Hypothalamus (tissue), 51 donors: Measurements from ENCODE around the gene NGRN.

Source experiments
- DNase-seq, 51 donors: peaks; one replicate each; lab custom pipeline; 2025; lab: John Stamatoyannopoulos, UW

The NGRN gene

GRCh38 chr15:90265271-90266060, at the start of gene NGRN:
NGRN (plus strand) TSS chr15:90265672; CDS start chr15:90265713, 41 bp downstream.
- DNase-seq: peak; percentile 66 to 97 (median 89)

GRCh38 chr15:90217671-90218394, 47.6 kb upstream of the NGRN start:
- no peak for DNase-seq

- DNase-seq: peak in 13 of 51 donors; percentile 15 to 48 (median 23)
These were observed 45.9 kb upstream of the NGRN start for GRCh38 chr15:90219421-90220141.

- peak in 44 of 51 donors; percentile 21 to 89 (median 70) for DNase-seq
These were observed 44.1 kb upstream of the NGRN start for GRCh38 chr15:90221246-90221900.

- DNase-seq: no peak
These were observed 42.9 kb upstream of the NGRN start for GRCh38 chr15:90222547-90222946.

- DNase-seq: no peak
These were observed 41.9 kb upstream of the NGRN start for GRCh38 chr15:90223441-90224165.

GRCh38 chr15:90225047-90225446, 40.4 kb upstream of the NGRN start:
- no peak for DNase-seq

GRCh38 chr15:90225504-90226234, 39.8 kb upstream of the NGRN start:
- DNase-seq: no peak

- no peak for DNase-seq
These were observed 38.1 kb upstream of the NGRN start for GRCh38 chr15:90227336-90227735.

GRCh38 chr15:90227816-90228772, 37.4 kb upstream of the NGRN start:
- DNase-seq: no peak

- DNase-seq: no peak
These were observed 36.5 kb upstream of the NGRN start for GRCh38 chr15:90228960-90229359.

- DNase-seq: peak in 31 of 51 donors; percentile 8 to 75 (median 40)
These were observed 35.4 kb upstream of the NGRN start for GRCh38 chr15:90230071-90230494.

GRCh38 chr15:90230610-90231009, 34.9 kb upstream of the NGRN start:
- no peak for DNase-seq

GRCh38 chr15:90231028-90232017, 34.1 kb upstream of the NGRN start:
- DNase-seq: peak in 8 of 51 donors; percentile 6 to 27 (median 16)

GRCh38 chr15:90232196-90232595, 33.3 kb upstream of the NGRN start:
- DNase-seq: no peak

GRCh38 chr15:90232941-90233386, 32.5 kb upstream of the NGRN start:
- DNase-seq: no peak
